ENCODE measurements around the gene LAMP5.

DNA sequence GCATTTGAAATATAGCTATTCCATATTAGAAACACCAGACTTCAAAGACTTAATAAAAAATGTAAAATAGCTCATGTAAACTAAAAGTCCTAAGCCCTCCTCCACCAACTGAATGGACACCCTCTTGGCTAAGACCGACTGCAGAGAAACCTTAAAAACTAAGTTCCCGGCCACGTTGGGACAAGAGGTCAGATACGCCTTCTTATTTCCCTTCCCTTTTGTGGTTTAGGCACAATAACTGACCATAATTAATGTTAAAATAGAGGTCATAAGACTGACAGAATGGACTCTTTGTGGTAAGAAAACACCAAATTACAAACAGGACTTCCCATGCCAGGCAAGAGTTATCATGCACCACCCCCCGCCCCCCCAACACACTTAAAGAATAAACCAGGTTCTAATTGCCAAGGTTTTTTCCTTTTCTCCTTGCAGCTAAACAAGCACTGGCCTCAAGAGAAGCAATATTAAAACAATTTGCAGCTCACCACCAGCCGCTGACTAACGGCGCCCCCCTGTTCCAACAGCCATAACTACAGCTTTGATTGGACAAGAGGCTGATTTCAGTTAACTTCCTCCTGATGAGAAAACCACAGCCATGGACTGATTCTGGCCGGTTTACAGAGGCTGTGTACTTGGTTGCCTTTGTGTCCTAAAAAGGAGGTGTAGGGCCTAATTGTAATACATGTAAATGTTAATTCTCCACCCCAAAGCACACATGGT, 10.7 kb upstream of the LAMP5 start:
- no peak for TF ChIP-seq CREB1 (CRISPR knock-in tag; IDR thresholded peaks at IDR 0.05; ENCODE audit: low read depth)
- TF ChIP-seq POLR2AphosphoS5 (IDR thresholded peaks at IDR 0.05; ENCODE audit: low read depth) = no peak
- TF ChIP-seq, protein P1, sequence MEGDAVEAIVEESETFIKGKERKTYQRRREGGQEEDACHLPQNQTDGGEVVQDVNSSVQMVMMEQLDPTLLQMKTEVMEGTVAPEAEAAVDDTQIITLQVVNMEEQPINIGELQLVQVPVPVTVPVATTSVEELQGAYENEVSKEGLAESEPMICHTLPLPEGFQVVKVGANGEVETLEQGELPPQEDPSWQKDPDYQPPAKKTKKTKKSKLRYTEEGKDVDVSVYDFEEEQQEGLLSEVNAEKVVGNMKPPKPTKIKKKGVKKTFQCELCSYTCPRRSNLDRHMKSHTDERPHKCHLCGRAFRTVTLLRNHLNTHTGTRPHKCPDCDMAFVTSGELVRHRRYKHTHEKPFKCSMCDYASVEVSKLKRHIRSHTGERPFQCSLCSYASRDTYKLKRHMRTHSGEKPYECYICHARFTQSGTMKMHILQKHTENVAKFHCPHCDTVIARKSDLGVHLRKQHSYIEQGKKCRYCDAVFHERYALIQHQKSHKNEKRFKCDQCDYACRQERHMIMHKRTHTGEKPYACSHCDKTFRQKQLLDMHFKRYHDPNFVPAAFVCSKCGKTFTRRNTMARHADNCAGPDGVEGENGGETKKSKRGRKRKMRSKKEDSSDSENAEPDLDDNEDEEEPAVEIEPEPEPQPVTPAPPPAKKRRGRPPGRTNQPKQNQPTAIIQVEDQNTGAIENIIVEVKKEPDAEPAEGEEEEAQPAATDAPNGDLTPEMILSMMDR (conservative IDR thresholded peaks at IDR 0.05; ENCODE audit: low read depth in 2 of 2) = peak; percentile 56 to 70
- no peak for TF ChIP-seq EZH2phosphoT487 (IDR thresholded peaks at IDR 0.05; ENCODE audit: unreplicated experiment)

All from GM23338 (cell line).